ENCODE measurements around the gene CSMD2. TPM values are rescaled to one million over a fixed set of nuclear protein-coding genes. Genes with fewer than 3 reads are reported as not detected.

CSMD2 gene
- total RNA-seq, 2 experiments from 2014 or later = not detected

DNA sequence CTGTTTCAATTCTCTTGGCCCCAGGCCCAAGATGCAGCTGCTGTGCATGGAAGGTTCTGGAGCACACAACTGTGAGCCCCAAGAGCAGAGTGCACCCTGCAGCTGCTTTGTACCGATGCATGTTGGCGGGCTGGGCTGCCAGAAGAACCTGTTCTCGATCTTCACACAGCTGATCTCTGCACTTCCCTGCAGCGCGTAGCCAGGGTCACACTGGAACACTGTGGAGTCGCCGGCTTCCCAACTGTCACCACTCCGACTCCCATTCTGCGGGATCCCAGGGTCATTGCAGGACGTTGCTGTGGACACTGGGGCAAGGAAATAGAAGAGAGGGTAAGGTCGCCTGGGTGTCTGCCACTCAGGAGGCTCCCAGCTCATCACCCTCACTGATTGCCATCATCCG, 507.2 kb downstream of the CSMD2 start:
- Histone ChIP-seq H2AFZ (ENCODE audit: low read length) (no peak overlapping the region), H3K79me2 (ENCODE audit: insufficient read depth, low read depth, low read length) (no peaks in the 10 kb centered on the region), H3K9me2 (ENCODE audit: insufficient read depth, low read length) (no peaks in the 10 kb centered on the region), H3K27ac (ENCODE audit: low read depth, low read length, poor library complexity, severe bottlenecking) (no peak overlapping the region), H3K4me2 (ENCODE audit: low read length) (no peak overlapping the region), H3K4me1 (ENCODE audit: insufficient read depth, low read length, poor library complexity, severe bottlenecking) (no peaks in the 10 kb centered on the region), H3K9me3 (ENCODE audit: low read length) (no peaks in the 10 kb centered on the region), H3K4me3 (ENCODE audit: low read depth, low read length, poor library complexity, severe bottlenecking) (no peak overlapping the region), H3K36me3 (ENCODE audit: insufficient read depth, low read length) (no peaks in the 10 kb centered on the region), H4K20me1 (ENCODE audit: insufficient read depth, low read length) (no peaks in the 10 kb centered on the region)
- ChIA-PET CTCF (ENCODE audit: unreplicated experiment) (no interaction called here), POLR2A (no interaction called here)
- TF ChIP-seq, protein P1, sequence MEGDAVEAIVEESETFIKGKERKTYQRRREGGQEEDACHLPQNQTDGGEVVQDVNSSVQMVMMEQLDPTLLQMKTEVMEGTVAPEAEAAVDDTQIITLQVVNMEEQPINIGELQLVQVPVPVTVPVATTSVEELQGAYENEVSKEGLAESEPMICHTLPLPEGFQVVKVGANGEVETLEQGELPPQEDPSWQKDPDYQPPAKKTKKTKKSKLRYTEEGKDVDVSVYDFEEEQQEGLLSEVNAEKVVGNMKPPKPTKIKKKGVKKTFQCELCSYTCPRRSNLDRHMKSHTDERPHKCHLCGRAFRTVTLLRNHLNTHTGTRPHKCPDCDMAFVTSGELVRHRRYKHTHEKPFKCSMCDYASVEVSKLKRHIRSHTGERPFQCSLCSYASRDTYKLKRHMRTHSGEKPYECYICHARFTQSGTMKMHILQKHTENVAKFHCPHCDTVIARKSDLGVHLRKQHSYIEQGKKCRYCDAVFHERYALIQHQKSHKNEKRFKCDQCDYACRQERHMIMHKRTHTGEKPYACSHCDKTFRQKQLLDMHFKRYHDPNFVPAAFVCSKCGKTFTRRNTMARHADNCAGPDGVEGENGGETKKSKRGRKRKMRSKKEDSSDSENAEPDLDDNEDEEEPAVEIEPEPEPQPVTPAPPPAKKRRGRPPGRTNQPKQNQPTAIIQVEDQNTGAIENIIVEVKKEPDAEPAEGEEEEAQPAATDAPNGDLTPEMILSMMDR (conservative IDR thresholded peaks at IDR 0.05; ENCODE audit: low read length) = no peak
- no peak for TF ChIP-seq EZH2phosphoT487 (IDR thresholded peaks at IDR 0.05; ENCODE audit: borderline replicate concordance, low read depth, low read length)
- DNase-seq (ENCODE audit: low spot score) = no peak
- no TSS peak for BruUV-seq (replicated peaks)
- intact Hi-C loops (cut with micrococcal nuclease; ENCODE audit: unreplicated experiment) = no loop called here

DNA sequence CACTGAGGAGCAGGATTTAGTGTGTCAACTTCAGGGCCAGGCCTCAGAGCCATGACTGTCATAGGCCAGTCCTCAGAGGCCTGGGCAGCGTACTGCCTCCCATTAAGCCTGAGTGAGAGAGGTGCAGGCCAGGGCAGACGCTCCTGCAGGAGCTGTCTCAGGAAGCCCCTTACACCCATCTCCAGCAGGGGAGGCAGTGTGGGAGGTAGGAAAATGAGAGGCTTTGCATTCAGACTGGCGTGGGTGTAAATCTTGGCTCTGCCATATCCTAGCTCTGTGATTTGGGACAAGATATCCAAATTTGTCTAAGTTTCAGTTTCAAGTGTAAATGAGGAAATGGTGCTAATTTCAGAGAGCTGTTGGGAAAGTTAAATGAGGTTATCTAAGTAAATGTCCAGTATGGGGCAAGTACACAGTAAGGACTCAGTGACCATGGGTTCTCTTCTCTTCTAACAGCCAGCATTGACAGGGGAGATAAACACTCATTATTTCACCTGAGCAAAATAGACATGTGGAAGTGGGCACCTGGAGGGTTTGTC, 508.5 kb downstream of the CSMD2 start:
- H3K9me3 ChIP-seq (ENCODE audit: low read length) = no peaks in the 10 kb centered on the region
- no peaks in the 10 kb centered on the region for H3K4me1 ChIP-seq (ENCODE audit: insufficient read depth, low read length, poor library complexity, severe bottlenecking)
- no peaks in the 10 kb centered on the region for H3K36me3 ChIP-seq (ENCODE audit: insufficient read depth, low read length)
- no peaks in the 10 kb centered on the region for H3K79me2 ChIP-seq (ENCODE audit: insufficient read depth, low read depth, low read length)
- CTCF ChIA-PET (ENCODE audit: unreplicated experiment) = no interaction called here
- H4K20me1 ChIP-seq (ENCODE audit: insufficient read depth, low read length) = no peaks in the 10 kb centered on the region
- TF ChIP-seq, protein P1 (conservative IDR thresholded peaks at IDR 0.05; ENCODE audit: low read length) = no peak
- TF ChIP-seq EZH2phosphoT487 (IDR thresholded peaks at IDR 0.05; ENCODE audit: borderline replicate concordance, low read depth, low read length) = no peak
- H3K4me3 ChIP-seq (ENCODE audit: low read depth, low read length, poor library complexity, severe bottlenecking) = no peak overlapping the region
- DNase-seq (ENCODE audit: low spot score) = no peak
- H3K4me2 ChIP-seq (ENCODE audit: low read length) = no peak overlapping the region
- no peak overlapping the region for H3K27ac ChIP-seq (ENCODE audit: low read depth, low read length, poor library complexity, severe bottlenecking)
- H3K9me2 ChIP-seq (ENCODE audit: insufficient read depth, low read length) = no peaks in the 10 kb centered on the region
- no peak overlapping the region for H2AFZ ChIP-seq (ENCODE audit: low read length)
- POLR2A ChIA-PET = no interaction called here
- BruUV-seq (replicated peaks) = no TSS peak
- intact Hi-C loops (cut with micrococcal nuclease; ENCODE audit: unreplicated experiment) = no loop called here

DNA sequence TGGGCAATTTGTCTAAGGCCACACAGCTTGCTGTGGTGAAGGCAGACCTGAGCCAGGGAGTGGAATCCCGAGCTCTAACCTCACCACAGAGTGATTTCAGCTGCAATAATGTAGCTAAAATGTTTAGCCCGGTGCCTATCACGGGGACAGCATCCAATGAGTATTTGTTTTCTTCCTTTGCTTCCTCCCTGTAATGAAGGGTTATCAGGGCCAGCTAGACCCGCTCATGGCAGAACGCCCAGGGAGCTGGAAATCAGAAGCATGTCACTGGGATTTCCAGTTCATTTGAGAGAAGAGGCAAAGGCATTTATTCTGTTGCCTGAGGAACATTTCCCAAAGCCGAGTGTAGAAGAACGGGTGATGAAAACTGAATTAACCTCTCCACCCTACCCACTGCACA, 509.5 kb downstream of the CSMD2 start:
- TF ChIP-seq EZH2phosphoT487 (IDR thresholded peaks at IDR 0.05; ENCODE audit: borderline replicate concordance, low read depth, low read length) = no peak
- TF ChIP-seq, protein P1 (conservative IDR thresholded peaks at IDR 0.05; ENCODE audit: low read length) = no peak
- no peak overlapping the region for H3K4me3 ChIP-seq (ENCODE audit: low read depth, low read length, poor library complexity, severe bottlenecking)
- no peaks in the 10 kb centered on the region for H3K4me1 ChIP-seq (ENCODE audit: insufficient read depth, low read length, poor library complexity, severe bottlenecking)
- H2AFZ ChIP-seq (ENCODE audit: low read length) = no peak overlapping the region
- H4K20me1 ChIP-seq (ENCODE audit: insufficient read depth, low read length) = no peaks in the 10 kb centered on the region
- DNase-seq (ENCODE audit: low spot score) = no peak
- CTCF ChIA-PET (ENCODE audit: unreplicated experiment) = no interaction called here
- intact Hi-C loops (cut with micrococcal nuclease; ENCODE audit: unreplicated experiment) = no loop called here
- no peaks in the 10 kb centered on the region for H3K79me2 ChIP-seq (ENCODE audit: insufficient read depth, low read depth, low read length)
- BruUV-seq (replicated peaks) = no TSS peak
- H3K9me2 ChIP-seq (ENCODE audit: insufficient read depth, low read length) = no peaks in the 10 kb centered on the region
- no peak overlapping the region for H3K4me2 ChIP-seq (ENCODE audit: low read length)
- H3K36me3 ChIP-seq (ENCODE audit: insufficient read depth, low read length) = no peaks in the 10 kb centered on the region
- H3K9me3 ChIP-seq (ENCODE audit: low read length) = no peaks in the 10 kb centered on the region
- POLR2A ChIA-PET = interaction anchor here (0.5 kb wide), 1 partner anchor 71 kb away, joined by 3 read pairs; no protein-coding TSS in a partner anchor
- no peak overlapping the region for H3K27ac ChIP-seq (ENCODE audit: low read depth, low read length, poor library complexity, severe bottlenecking)
